NCI-H2196 treated with DMSO at 0.1 percent for 48 hours (cell line): Measurements from ENCODE around the gene DIAPH2.
"Not testable (repeated sequence)": the region's sequence is repeated elsewhere in the genome, so short reads cannot be mapped to it uniquely, and the experiment has no call there.

Experiments used
- DNase-seq: peaks from one replicate; lab custom pipeline; 2025; ENCODE audit not compliant: unreplicated experiment; lab: John Stamatoyannopoulos, UW

The DIAPH2 gene

DNA sequence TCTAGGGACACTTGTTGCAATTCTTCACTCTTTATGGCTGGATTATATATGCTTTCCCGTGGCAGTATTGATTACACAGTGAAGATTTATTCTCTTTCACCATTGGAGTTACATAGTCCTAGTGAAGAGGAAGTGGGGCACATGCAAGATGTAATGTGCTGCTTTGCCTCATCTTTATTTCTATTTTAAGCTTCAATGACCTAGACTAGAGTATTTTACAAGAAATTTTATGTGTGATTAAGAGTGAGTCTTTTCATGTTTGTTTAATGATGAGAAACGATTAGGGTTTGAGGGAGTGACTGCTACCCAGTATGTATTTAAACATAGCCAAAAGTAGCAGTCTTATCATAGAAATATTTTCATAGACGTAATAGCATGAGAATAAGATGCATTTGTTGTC, 30.8 kb downstream of the DIAPH2 start:
- no peak for DNase-seq

DNA sequence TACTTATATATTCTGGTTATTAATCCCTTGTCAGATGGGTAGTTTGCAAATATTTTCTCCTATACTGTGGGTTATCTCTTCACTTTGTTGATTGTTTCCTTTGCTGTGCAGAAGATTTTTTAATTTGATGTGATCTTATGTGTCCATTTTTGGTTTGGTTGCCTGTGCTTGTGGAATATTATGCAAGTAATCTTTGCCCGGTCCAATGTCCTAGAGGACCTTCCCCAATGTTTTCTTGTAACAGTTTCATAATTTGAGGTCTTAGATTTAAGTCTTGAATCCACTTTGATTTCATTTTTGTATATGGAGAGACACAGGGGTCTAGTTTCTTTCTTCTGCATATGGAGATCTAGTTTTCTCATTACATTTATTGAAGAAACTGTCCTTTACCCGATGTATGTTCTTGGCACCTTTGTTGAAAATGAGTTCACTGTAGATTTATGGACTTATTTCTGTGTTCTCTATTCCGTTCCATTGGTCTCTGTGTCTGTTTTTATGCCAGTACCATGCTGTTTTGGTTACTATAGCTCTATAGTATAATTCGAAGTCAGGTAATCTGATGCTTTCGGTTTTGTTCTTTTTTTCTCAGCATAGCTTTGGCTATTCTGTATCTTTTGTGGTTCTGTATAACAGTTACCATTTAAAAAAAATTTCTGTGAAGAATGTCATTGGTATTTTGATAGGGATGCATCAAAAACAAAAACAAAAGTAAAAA, 34.7 kb downstream of the DIAPH2 start:
- no peak for DNase-seq

DNA sequence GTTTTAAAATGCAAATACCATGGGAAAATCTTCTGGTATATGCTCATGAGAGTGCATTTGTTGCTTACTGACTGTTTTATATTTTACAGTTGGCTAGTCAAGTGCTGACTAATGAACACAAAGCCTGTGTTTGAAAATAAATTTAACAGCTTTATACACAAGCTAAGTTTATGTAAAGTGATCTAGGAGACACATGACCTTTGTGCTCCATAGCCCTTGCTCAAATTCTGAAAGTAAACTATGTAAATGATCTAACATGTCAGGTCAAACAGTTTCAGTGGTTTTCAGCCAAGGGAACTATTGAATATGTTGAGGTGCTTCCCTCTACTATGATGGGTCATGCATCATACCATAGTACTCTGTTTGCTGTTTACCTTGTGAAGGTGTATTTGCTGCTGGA, 36.7 kb downstream of the DIAPH2 start:
- DNase-seq: no peak

DNA sequence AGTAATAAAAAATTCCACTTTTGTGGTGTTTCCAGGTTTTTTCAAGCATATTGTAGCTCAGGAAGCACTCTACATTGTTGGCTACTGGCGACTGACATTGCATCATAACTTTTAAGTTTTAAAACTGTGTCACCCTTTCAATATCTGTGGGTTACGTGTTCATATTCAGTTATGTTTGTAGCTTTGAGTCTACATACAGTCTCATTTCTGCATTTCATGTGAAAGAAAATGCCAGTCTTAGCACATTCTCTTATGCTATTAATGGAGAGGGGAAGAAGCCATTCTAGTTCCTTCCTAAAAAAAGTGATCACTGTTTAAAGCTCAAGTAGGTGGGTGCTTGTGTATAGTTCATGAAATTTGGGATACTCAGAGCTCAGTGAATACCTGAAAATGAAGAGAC, 38.1 kb downstream of the DIAPH2 start:
- DNase-seq: no peak

DNA sequence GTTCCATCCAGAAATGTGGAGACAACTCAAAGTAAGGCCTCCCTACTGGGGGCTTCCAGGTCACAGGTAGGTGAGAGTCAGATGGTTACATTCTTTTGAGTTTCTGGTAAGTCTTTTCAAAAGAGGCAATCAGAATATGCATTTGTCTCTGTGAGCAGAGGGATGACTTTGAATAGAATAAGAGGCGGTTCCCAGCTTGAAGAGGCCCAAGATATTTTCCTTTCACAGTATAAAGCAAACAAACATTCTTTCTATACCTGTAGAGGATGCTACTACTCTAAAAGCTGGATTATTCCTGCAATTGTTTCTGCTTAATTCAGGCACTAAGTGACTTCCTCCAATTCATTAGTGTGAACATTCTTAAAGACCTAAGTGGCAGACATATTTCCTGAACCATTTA, 44.4 kb downstream of the DIAPH2 start:
- no peak for DNase-seq

DNA sequence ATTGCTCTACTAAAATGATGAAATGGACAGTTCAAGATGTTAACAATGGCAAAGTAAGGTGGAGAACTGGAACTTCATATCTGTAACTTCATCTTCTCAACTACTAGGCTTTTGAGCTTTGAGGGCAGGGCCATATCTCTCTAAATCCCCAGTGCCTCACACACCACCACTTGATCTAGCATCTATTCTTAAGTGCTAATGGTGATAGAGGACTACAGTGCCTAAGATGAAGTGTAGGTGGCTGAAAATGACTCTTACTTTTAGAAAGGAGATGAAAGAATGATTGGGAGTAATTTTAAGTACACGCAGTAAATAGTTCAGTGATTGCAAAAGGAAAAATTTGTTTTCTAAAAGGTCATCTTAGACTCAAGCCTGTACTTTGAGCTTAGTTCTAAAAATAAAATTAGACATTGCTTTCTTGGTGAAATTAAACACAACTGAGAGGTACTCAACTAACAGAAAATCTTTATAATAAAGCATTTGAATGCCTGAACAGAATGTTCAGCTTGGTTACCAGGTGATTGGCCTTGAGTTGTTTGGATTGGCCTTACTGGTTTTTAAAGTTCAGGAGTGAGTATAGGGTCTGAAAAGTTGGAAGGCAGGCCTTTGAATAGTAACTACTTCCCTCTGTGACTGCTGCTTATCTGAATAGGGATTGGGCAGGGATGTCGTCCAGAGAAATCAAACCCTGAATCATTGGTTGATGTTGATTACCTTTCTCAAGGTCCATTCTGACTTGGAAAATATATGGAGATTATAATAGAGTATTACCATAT, 45.4 kb downstream of the DIAPH2 start:
- DNase-seq: no peak

DNA sequence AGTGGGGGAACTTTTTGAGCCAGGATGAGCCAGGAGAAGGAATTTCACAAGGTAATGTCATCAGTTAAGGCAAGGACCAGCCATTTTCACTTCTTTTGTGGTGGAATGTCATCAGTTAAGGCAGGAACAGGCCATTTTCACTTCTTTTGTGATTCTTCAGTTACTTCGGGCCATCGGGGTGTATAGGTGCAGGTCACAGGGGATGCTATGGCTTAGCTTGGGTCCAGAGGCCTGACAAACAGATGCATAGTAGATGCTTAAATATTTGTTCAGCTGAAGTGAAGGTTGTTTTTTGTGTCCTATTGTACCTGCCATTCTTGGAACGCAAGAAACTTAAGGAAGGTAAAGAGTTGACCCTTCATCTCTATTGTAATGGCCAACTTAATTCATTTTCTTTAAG, 46.4 kb downstream of the DIAPH2 start:
- DNase-seq: not testable (repeated sequence)

DNA sequence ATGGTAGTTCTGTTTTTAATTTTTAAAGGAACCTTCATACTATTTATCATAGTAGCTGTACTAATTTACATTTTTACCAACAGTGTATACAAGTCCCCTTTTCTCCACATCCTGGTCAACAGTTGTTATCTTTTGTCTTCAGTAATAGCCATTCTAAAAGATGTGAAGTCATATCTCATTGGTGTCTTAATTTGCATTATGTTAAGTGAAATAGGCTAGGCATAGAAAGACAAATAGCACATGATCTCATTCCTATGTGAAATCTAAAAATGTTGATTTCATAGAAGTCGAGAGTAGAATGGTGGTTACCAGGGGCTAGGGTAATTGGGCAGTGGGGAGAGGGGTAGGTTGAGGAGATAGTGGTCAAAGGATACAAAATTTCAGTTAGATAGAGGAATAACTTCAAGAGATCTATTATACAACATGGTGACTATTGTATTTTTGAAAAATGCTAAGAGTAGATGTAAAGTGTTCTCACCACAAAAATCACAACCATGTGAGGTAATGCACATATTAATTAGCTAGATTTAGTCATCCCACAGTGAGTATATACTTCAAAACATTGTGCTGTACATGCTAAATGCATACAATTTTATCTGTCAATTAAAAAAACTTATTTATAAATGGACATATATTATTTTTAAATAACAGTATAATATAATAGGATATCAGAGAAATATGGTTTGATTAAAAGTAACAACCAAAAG, 58.9 kb downstream of the DIAPH2 start:
- no peak for DNase-seq

DNA sequence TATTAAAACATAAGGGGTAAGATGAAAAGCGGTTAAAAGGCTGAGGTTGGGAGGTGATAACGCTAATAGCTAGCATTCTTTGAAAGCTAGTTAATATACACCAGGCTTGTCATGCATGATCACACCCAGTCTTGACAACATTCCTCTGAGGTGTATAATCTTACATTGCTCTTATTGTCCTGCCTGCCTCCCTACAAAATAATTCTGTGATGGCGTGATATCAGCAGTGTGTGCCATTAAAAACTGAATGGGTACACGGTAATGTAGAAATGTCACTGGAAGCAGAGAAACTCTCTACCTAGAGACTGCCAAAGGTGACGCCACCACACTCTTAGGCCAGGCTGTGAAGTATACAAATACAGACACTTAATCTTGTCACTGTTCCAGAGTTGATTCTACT, 68.1 kb downstream of the DIAPH2 start:
- DNase-seq: no peak

DNA sequence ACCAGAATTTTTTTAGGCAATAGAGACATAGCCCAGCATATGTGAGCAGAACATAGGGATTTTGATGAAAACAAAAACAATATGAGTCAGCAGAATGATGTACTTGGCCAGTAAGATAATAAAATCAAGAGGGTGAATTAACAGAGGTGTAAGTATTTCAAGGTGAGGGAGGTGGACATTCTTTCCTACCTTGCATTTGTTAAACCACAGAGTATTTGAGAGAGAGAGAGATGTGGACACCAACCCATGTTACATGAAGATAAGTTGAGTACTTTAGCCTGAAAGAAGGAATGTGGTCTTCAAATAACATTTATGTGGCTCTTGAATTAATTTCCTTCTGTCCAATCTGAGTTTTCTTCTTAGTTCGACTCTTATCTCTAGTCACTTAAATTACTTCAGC, 68.6 kb downstream of the DIAPH2 start:
- no peak for DNase-seq

DNA sequence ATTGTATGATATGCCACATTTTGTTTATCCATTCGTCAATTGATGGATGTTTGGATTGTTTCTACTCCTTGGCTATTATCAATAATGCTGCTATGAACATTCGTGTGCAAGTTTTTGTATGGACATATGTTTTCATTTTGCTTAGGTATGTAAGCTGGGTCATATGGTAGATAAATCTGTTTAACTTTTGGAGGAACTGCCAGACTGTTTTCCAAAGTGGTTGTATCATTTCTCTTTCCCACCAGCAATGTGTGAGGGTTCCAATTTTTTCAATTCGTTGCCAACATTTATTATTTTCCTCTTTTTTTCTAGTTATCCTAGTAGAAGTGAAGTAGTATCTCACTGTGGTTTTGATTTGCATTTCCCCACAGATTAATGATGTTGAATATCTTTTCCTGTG, 71.8 kb downstream of the DIAPH2 start:
- DNase-seq: no peak

DNA sequence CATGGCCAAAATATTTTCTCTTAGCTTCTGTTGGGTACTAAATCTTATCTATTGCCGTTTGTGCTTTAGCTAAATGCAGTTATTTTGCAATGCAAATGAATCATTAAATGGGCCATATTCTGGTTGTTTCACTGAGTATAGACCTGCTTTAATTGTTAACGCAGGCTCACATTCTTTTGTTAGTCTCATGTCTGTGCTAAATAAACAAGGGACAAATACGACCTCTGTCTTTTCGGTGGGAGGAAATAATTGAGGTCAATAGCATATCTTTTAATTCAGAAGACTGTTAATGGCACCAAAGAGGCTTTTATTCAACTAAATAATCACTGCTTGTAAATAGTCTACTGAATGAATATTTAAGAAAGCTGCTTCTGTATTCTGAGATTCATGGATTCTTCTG, 76.9 kb downstream of the DIAPH2 start:
- no peak for DNase-seq

DNA sequence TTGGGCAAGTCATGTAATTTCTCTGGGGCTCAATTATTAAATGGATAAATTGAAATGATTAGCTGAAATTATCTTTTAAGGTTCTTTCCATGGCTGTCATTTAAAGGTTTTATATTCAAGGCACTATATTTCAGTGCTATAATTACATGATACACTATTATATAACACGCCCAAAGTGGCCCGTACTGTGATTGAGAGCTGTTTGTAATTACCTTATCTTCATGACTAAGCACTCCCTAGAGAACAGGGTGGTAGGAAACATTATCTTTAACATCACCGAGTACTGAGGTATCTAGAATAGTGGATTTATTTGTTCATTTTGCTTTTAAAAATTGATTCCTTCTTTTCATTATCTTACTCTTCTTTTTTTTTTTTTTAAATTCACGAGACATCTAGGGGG, 79.0 kb downstream of the DIAPH2 start:
- DNase-seq: no peak

DNA sequence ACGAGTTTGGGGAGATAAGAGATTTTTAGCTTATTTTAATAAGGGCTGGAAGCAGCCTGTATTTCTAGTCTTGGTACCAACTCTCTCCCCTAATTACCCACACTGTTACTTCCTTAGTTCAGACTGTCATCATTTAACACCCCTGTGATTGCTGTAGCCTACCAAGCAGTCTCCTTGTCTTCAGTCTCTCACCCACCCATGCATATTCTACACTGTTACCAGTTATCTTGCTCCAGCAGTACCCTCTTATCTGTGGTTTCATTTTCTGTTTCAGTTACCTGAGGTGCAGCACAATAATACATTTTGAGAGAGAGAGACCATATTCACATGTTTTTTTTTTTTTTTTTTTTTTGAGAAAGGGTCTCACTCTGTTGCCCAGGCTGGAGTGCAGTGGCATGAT, 80.2 kb downstream of the DIAPH2 start:
- DNase-seq: no peak

DNA sequence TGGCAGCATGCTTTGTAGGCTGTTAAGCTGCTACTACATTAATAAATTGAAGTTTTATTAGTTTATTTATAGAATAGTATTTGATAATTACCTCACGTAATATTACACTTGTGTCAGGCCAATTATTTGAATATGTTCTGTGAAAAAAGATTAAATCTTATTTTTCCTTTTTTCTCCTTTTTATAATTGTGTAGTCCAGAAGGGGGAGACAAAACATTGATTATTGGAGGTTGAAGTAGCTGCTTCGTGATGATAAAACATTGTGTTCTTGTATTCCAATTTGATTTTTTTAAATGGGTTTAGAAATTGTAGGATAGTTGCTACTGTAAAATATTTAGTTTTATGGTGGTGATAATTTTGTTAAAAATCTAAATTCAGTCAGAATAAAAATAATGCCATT, 85.7 kb downstream of the DIAPH2 start:
- DNase-seq: no peak

DNA sequence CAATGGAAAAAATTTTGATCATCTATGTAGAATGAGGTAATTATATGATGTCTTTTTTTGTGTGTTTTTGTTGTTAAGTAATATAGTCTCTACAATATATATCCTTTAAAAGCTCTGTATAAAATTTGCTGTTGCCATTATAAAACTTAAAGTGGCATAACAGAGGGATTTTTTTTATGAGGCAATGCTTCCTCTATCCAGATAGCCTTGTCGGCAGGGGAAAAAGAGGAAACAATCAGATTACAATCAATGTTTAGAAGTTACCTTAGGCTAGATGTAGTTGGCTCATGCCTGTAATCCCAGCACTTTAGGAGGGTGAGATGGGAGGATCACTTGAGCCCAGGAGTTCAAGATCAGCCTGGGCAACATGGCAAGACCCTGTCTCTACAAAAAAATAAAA, 86.8 kb downstream of the DIAPH2 start:
- no peak for DNase-seq

DNA sequence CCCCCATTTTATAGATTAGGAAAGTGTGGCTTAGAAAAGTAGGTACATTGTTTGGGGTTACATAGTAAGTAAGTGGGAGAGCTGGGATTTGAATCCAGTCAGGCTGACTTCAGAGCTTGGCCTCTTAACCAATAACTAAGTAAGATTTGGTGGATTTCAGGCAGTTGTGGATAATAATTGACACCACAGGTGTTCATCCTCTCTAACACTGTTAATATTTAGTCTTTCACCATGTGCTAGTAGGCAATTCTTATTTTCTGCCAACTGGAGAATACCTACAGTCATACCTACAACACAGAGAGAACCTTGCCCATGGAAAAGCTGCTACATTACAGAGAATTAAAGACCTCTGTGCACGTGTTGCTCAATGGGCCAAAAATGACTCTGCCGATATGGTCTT, 89.5 kb downstream of the DIAPH2 start:
- no peak for DNase-seq

DNA sequence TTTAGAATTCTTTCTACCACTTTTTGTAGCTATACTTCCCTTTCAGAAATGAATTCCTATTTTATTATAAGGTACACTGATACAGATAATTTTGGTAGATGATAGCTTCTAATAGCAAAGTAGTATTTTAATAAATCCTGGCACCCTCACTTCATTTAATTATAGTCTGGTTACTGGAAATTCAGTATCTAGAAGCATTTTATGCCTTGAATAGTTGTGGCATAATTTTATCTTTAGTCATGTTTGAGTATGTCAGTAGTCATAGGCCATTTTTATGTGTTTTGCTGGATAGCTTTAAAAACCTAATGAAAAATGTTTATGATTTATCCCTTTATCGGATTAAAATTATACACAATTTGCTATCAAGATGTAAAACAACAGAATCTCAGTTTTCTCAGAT, 92.3 kb downstream of the DIAPH2 start:
- no peak for DNase-seq

DNA sequence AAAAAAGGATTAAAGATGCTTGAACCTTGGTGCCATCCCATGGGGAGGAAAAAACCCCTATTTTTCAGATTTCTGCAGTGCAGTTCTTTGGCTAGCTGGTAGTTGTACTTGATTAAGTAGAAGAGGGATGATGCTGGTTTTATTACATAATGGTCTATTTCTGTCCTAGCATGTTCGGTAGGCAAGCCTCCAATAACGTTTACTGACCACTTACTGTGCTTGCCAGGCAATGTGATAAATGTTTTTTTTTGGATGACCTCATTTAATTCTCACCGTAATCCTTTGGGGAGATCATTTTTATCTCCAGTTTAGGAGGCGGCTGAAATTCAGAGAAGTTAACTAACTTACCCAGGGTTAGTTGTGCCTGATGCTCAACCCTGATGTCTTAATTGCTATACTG, 106.9 kb downstream of the DIAPH2 start:
- no peak for DNase-seq

DNA sequence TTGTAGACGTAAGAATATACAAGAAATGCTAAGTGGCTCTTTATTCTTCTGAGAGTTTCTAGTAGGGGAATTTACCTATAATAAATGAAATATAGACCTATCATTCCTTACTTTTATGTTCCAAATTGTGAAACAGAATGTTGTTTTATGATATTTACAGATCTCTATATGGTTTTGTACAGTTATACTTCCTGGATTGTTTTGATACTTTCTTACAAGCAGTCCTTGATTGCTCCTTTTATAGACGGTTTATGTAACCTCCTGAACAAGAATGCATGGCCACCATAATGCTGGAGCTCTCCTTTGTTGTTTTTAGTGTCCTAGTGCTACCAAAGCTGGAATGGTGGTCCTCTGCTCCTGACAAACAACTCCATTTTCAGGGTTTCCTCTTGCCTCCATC, 107.4 kb downstream of the DIAPH2 start:
- DNase-seq: no peak

DNA sequence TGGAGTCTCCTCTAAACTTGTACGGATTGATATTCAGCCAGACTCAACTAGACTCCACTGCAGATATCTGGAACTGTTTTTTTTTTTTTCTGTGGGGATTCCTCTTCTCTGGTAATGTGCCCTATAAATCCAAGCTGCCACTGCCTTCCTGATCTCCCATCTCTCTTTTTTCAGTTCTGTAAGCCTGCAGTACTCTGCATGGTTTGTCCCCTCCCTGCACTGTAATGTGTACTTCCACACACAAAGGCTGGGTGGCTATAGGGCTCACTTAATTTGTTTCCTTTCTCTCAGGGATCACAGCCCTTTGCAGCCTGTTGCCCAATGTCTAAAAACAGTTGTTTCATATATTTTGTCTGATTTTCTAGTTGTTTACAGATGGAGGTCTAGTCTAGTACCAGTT, 114.3 kb downstream of the DIAPH2 start:
- DNase-seq: no peak

DNA sequence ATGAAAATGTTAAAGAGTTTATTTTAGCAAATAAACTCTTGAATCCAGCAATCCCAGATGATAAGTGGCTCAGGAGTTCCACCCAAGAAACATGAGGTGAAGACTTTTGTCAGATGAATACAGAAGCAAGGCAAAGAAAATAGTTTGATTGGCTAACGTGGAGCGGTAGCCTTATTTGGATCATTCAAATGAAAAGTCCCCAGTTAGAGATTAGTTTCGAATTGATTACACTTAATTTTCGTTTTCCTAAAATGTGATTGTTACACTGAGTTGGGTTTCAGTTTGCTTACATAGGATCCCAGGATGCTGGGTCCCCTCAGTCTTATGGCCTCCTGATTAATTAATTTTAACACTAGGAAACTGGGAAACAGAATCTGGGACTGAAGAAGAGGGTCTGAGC, 122.7 kb downstream of the DIAPH2 start:
- DNase-seq: no peak
